ENCODE results near the gene BRAF.

DNA sequence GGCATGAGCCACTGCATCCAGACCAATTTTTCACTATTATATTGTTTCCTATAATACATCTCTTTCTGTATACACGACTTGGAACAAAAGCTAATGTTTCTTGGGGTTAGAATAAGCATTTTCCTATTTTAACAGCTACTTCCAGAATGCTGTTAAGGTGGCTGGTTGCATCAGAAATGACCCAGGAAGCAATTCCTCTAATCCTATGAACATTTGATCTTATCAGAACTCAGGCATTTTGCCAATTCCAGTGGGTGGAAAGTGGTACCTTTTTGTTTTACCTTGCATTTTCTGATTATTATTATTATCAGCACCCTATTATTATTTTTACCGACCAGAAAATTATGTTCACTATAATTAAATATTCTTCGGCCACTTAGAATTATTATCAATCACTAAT is 154.9 kb downstream of the BRAF start:
- TF ChIP-seq, protein P1, sequence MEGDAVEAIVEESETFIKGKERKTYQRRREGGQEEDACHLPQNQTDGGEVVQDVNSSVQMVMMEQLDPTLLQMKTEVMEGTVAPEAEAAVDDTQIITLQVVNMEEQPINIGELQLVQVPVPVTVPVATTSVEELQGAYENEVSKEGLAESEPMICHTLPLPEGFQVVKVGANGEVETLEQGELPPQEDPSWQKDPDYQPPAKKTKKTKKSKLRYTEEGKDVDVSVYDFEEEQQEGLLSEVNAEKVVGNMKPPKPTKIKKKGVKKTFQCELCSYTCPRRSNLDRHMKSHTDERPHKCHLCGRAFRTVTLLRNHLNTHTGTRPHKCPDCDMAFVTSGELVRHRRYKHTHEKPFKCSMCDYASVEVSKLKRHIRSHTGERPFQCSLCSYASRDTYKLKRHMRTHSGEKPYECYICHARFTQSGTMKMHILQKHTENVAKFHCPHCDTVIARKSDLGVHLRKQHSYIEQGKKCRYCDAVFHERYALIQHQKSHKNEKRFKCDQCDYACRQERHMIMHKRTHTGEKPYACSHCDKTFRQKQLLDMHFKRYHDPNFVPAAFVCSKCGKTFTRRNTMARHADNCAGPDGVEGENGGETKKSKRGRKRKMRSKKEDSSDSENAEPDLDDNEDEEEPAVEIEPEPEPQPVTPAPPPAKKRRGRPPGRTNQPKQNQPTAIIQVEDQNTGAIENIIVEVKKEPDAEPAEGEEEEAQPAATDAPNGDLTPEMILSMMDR (IDR thresholded peaks at IDR 0.05): no peak
- TF ChIP-seq POLR2A (IDR thresholded peaks at IDR 0.05): no peak

Data from lower leg skin (tissue), 3 donors.